Measurements from ENCODE around the gene DNMBP.

The DNMBP gene

GRCh38 chr10:100009793-100010676, at the start of gene DNMBP:
TSS of gene DNMBP (minus strand) at chr10:100009947. CDS start at chr10:99972124, 37,823 bp downstream.
- DNase-seq (ENCODE audit: low read depth), result no peak

GRCh38 chr10:100057948-100058347, 48.2 kb upstream of the DNMBP start:
- no peak for DNase-seq (ENCODE audit: low read depth)

- no peak for DNase-seq (ENCODE audit: low read depth)
Observed at GRCh38 chr10:100053686-100054460, 44.1 kb upstream of the DNMBP start.

- peak; percentile 26 for DNase-seq (ENCODE audit: low read depth)
Observed at GRCh38 chr10:100046021-100046486, 36.3 kb upstream of the DNMBP start.

- no peak for DNase-seq (ENCODE audit: low read depth)
Observed at GRCh38 chr10:100045592-100045991, 35.8 kb upstream of the DNMBP start.

- peak; percentile 42 for DNase-seq (ENCODE audit: low read depth)
Observed at GRCh38 chr10:100043796-100044195, 34.0 kb upstream of the DNMBP start.

GRCh38 chr10:100043344-100043743, 33.6 kb upstream of the DNMBP start:
- no peak for DNase-seq (ENCODE audit: low read depth)

GRCh38 chr10:100041306-100042002, 31.7 kb upstream of the DNMBP start:
- no peak for DNase-seq (ENCODE audit: low read depth)

- DNase-seq (ENCODE audit: low read depth), result no peak
Observed at GRCh38 chr10:100038561-100039071, 28.9 kb upstream of the DNMBP start.

- DNase-seq (ENCODE audit: low read depth), result no peak
Observed at GRCh38 chr10:100037758-100038315, 28.1 kb upstream of the DNMBP start.

GRCh38 chr10:100036850-100037249, 27.1 kb upstream of the DNMBP start:
- DNase-seq (ENCODE audit: low read depth), result no peak

GRCh38 chr10:100033766-100034418, 24.1 kb upstream of the DNMBP start:
- no peak for DNase-seq (ENCODE audit: low read depth)

GRCh38 chr10:100027416-100027815, 17.7 kb upstream of the DNMBP start:
- DNase-seq (ENCODE audit: low read depth), result no peak

- DNase-seq (ENCODE audit: low read depth), result no peak
Observed at GRCh38 chr10:100025576-100025975, 15.8 kb upstream of the DNMBP start.

GRCh38 chr10:100024748-100025147, 15.0 kb upstream of the DNMBP start:
- DNase-seq (ENCODE audit: low read depth), result no peak

- no peak for DNase-seq (ENCODE audit: low read depth)
Observed at GRCh38 chr10:100022403-100022802, 12.7 kb upstream of the DNMBP start.

- no peak for DNase-seq (ENCODE audit: low read depth)
Observed at GRCh38 chr10:100021322-100021721, 11.6 kb upstream of the DNMBP start.

- DNase-seq (ENCODE audit: low read depth), result no peak
Observed at GRCh38 chr10:100020886-100021253, 11.1 kb upstream of the DNMBP start.

- no peak for DNase-seq (ENCODE audit: low read depth)
Observed at GRCh38 chr10:100020142-100020885, 10.6 kb upstream of the DNMBP start.

- no peak for DNase-seq (ENCODE audit: low read depth)
Observed at GRCh38 chr10:100019787-100020141, 10.0 kb upstream of the DNMBP start.
